Subcutaneous abdominal adipose tissue (tissue), 5 donors: Measurements from ENCODE around the gene FLNA.

Experiments used
- H3K27ac ChIP-seq: one replicate; pipeline ENCODE4 v1.7.0; 2013; ENCODE audit warnings: low read depth, mild to moderate bottlenecking, inconsistent platforms, low read length, moderate library complexity
- H3K27me3 ChIP-seq, 5 donors: one replicate each; pipeline ENCODE4 v1.7.0; 2013; ENCODE audit warnings: low read length in 5 of 5, inconsistent platforms in 1 of 5; ENCODE audit not compliant: control insufficient read depth in 5 of 5, insufficient read depth in 4 of 5
- H3K36me3 ChIP-seq, 5 donors: one replicate each; pipeline ENCODE4 v1.7.0; 2013; ENCODE audit warnings: low read length in 5 of 5; ENCODE audit not compliant: control insufficient read depth in 5 of 5, insufficient read depth in 5 of 5
- H3K4me1 ChIP-seq, 5 donors: one replicate each; pipeline ENCODE4 v1.7.0; 2013; ENCODE audit warnings: low read length in 5 of 5, mild to moderate bottlenecking in 3 of 5, moderate library complexity in 1 of 5; ENCODE audit not compliant: control insufficient read depth in 5 of 5, insufficient read depth in 5 of 5
- H3K4me3 ChIP-seq, 5 donors: one replicate each; pipeline ENCODE4 v1.7.0; 2013; ENCODE audit warnings: low read length in 5 of 5, low read depth in 1 of 5
- H3K9ac ChIP-seq, 5 donors: one replicate each; pipeline ENCODE4 v1.7.0; 2013; ENCODE audit warnings: low read length in 5 of 5, mild to moderate bottlenecking in 4 of 5, moderate library complexity in 3 of 5
- H3K9me3 ChIP-seq, 5 donors: one replicate each; pipeline ENCODE4 v1.7.0; 2013; ENCODE audit warnings: low read length in 5 of 5; ENCODE audit not compliant: control insufficient read depth in 5 of 5
- donor health status: healthy.
- donor health status: healthy.
- donor health status: healthy.
- donor health status: healthy.
- donor health status: healthy.

FLNA gene

DNA sequence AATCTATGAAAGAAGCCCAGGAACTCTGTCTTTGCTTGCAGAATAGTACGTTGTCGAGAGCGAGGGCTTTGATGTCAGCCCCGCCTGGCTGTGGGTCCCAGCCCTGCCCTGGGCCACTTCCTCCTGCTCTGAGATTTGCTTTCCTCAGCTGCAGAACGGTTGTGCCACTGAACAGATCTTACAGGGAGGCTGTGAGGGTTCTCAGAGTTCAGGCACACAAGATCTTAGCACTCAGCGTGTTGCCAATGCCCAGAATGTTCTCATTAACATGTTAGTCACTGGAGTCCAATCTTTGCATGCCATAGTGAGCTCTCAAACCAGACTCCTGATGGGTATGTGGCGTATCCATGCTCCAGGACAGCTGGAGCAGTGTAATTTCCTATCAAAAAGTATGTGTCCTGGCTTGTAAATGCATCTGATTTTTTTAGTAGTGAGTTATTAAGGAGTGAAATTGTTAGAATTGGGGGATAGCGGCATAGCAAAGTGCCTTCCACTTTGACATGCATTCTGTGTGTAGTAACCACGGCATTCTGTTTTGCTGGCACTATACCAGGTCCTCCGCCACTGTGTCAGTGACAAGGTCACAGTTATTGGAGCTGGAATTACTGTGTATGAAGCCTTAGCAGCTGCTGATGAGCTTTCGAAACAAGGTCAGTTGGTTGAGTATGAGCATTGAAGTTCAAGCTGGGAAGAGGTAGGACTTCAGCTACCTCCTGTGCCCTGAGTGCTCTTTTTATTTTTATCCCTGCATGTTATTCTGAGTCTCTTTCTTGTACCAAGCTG is 47.2 kb downstream of the FLNA start:
- H3K4me3 ChIP-seq = no peak overlapping the region
- peaks cover 0 to 2% (median 0%) of the 10 kb centered on the region in 5 donors for H3K9me3 ChIP-seq
- H3K27me3 ChIP-seq = peaks cover 0 to 26% (median 13%) of the 10 kb centered on the region in 5 donors
- H3K36me3 ChIP-seq = no peaks in the 10 kb centered on the region
- H3K27ac ChIP-seq = no peak overlapping the region
- peaks cover 1 to 18% (median 11%) of the 10 kb centered on the region in 5 donors for H3K4me1 ChIP-seq
- no peak overlapping the region for H3K9ac ChIP-seq

DNA sequence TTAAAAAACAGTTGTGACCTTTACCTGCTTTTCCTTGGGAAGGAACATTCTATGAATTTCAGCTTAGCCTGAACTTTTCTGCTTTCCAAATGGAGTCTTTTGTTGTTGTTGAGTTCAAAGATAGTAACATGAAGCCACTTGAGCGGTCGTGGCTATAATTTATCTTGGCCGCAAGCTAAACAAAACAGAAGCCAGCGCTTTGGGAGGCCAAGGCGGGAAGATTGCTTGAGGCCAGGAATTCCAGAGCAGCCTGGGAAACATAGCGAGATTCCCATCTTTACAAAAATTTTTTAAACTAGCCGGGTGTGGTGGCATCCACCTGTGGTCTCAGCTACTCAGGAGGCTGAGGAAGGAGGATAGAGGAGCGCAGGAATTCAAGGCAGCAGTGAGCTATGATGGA is 48.9 kb downstream of the FLNA start:
- Histone ChIP-seq H3K4me1 (peaks cover 1 to 18% (median 11%) of the 10 kb centered on the region in 5 donors), H3K9ac (no peak overlapping the region), H3K36me3 (no peaks in the 10 kb centered on the region), H3K27ac (no peak overlapping the region), H3K9me3 (peaks cover 0 to 2% (median 0%) of the 10 kb centered on the region in 5 donors), H3K27me3 (peaks cover 0 to 31% (median 14%) of the 10 kb centered on the region in 5 donors), H3K4me3 (no peak overlapping the region)

- Histone ChIP-seq H3K27me3 (peaks cover 0 to 23% (median 15%) of the 10 kb centered on the region in 5 donors), H3K4me3 (no peak overlapping the region), H3K9me3 (peaks cover 0 to 2% (median 0%) of the 10 kb centered on the region in 5 donors), H3K4me1 (peaks cover 1 to 18% (median 11%) of the 10 kb centered on the region in 5 donors), H3K36me3 (no peaks in the 10 kb centered on the region), H3K27ac (no peak overlapping the region), H3K9ac (no peak overlapping the region)
Observed at GRCh38 chrX:154323537-154323936, 50.9 kb downstream of the FLNA start.

- no peak overlapping the region for H3K27ac ChIP-seq
- H3K9me3 ChIP-seq = peaks cover 0 to 2% (median 0%) of the 10 kb centered on the region in 5 donors
- peaks cover 0 to 23% (median 15%) of the 10 kb centered on the region in 5 donors for H3K27me3 ChIP-seq
- peaks cover 1 to 18% (median 11%) of the 10 kb centered on the region in 5 donors for H3K4me1 ChIP-seq
- no peaks in the 10 kb centered on the region for H3K36me3 ChIP-seq
- no peak overlapping the region for H3K9ac ChIP-seq
- H3K4me3 ChIP-seq = no peak overlapping the region
Observed at GRCh38 chrX:154322890-154323289, 51.5 kb downstream of the FLNA start.

DNA sequence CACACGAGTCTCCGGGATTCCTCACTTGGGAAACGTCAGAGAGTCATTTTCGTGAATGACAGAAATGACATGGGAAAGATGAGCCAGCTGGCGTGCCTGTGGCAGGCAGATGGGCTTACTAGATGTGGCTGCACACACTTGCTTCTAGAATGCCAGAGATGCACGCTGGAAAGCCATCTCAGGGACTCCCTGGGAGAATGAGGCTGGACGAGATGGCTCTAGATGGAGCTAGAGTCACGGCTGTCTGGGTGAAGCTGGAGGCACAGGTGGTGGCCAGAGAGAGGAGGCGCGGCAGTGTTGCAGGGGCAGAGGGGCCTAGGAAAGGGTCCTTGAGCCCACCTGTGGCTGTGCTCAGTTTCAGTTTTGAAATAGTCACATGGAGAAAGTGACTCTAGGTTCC is 52.8 kb downstream of the FLNA start:
- Histone ChIP-seq H3K4me1 (peaks cover 0 to 8% (median 0%) of the 10 kb centered on the region in 5 donors), H3K27ac (no peak overlapping the region), H3K27me3 (peaks cover 8 to 21% (median 15%) of the 10 kb centered on the region in 5 donors), H3K4me3 (no peak overlapping the region), H3K9ac (no peak overlapping the region), H3K9me3 (peaks cover 0 to 2% (median 0%) of the 10 kb centered on the region in 5 donors), H3K36me3 (no peaks in the 10 kb centered on the region)

- H3K4me3 ChIP-seq = no peak overlapping the region
- H3K27me3 ChIP-seq = peaks cover 8 to 21% (median 15%) of the 10 kb centered on the region in 5 donors
- no peak overlapping the region for H3K27ac ChIP-seq
- no peak overlapping the region for H3K9ac ChIP-seq
- H3K9me3 ChIP-seq = peaks cover 0 to 2% (median 0%) of the 10 kb centered on the region in 5 donors
- peaks cover 0 to 4% (median 0%) of the 10 kb centered on the region in 5 donors for H3K4me1 ChIP-seq
- H3K36me3 ChIP-seq = no peaks in the 10 kb centered on the region
Observed at GRCh38 chrX:154321152-154321551, 53.3 kb downstream of the FLNA start.

DNA sequence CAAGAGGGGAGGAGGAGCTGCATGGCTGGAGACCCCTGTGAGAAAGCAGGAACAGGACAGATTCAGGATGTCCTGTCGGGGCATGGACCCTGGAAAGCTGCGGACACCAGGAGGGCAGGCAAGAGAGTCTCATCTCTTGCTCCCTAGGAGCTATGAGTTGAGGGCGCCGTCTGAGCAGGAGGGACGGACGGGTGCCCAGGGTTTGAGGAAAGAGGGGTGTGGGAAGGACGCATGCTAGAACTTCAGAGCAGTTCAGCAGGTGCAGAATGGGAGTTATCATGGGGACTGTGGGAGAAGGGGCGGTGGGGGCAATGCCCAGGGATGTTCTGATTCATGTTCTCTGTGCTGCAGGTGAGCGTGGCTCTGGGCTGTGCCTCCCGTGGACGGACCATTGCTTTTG is 54.0 kb downstream of the FLNA start:
- Histone ChIP-seq H3K27me3 (peaks cover 8 to 18% (median 15%) of the 10 kb centered on the region in 5 donors), H3K36me3 (no peaks in the 10 kb centered on the region), H3K27ac (no peak overlapping the region), H3K4me1 (peaks cover 0 to 2% (median 0%) of the 10 kb centered on the region in 5 donors), H3K9me3 (peaks cover 0 to 2% (median 0%) of the 10 kb centered on the region in 5 donors), H3K4me3 (no peak overlapping the region), H3K9ac (no peak overlapping the region)

- H3K9me3 ChIP-seq = no peaks in the 10 kb centered on the region
- H3K4me1 ChIP-seq = peaks cover 0 to 2% (median 0%) of the 10 kb centered on the region in 5 donors
- H3K4me3 ChIP-seq = no peak overlapping the region
- H3K27me3 ChIP-seq = peaks cover 7 to 12% (median 11%) of the 10 kb centered on the region in 5 donors
- H3K27ac ChIP-seq = no peak overlapping the region
- no peaks in the 10 kb centered on the region for H3K36me3 ChIP-seq
- no peak overlapping the region for H3K9ac ChIP-seq
Observed at GRCh38 chrX:154317391-154317995, 56.9 kb downstream of the FLNA start.

GRCh38 chrX:154315416-154315815 is 59.0 kb downstream of the FLNA start:
- Histone ChIP-seq H3K27me3 (peaks cover 6 to 18% (median 8%) of the 10 kb centered on the region in 5 donors), H3K36me3 (no peaks in the 10 kb centered on the region), H3K27ac (no peak overlapping the region), H3K9ac (no peak overlapping the region), H3K4me3 (no peak overlapping the region), H3K4me1 (peaks cover 0 to 2% (median 0%) of the 10 kb centered on the region in 5 donors), H3K9me3 (no peaks in the 10 kb centered on the region)

GRCh38 chrX:154313147-154313546 is 61.3 kb downstream of the FLNA start:
- Histone ChIP-seq H3K9me3 (no peaks in the 10 kb centered on the region), H3K4me1 (peaks cover 0 to 9% (median 3%) of the 10 kb centered on the region in 5 donors), H3K4me3 (no peak overlapping the region), H3K27me3 (peaks cover 0 to 17% (median 6%) of the 10 kb centered on the region in 5 donors), H3K36me3 (no peaks in the 10 kb centered on the region), H3K9ac (peak overlapping the region in 1 of 5 donors; percentile 22), H3K27ac (no peak overlapping the region)
